Caco-2 (cell line): ENCODE data around the gene LONRF3. TPM values are rescaled to one million over a fixed set of nuclear protein-coding genes. Genes with fewer than 3 reads are reported as not detected.

Experiments
- BruUV-seq: library from RNA; stranded (reverse); fragments of 400-500 nt; replicated peaks from 2 replicates; lab custom pipeline; 2021; lab: Mats Ljungman, UMichigan
- CTCF ChIA-PET: fragments of 300-600 bp; sonication (Branson Sonifier 250); formaldehyde crosslinking; loops from one replicate; lab custom pipeline; 2022; ENCODE audit warnings: antibody characterized with exemption; lab: Charles Lee
- POLR2A ChIA-PET: fragments of 300-600 bp; sonication (Branson Sonifier 250); formaldehyde crosslinking; loops from one replicate; lab custom pipeline; 2022; ENCODE audit warnings: antibody characterized with exemption; lab: Charles Lee
- DNase-seq, 2 experiments: peaks; one replicate each; pipeline versions ENCODE4 v3.0.0 to v3.0.0-alpha.2; 2020 to 2022
- H3K27me3 ChIP-seq: replicated peaks from 2 replicates; pipeline ENCODE4 v1.6.0; 2011; ENCODE audit warnings: low read length; ENCODE audit not compliant: control insufficient read depth, insufficient read depth
- H3K36me3 ChIP-seq: 2 replicates; pipeline ENCODE4 v1.5.1; 2011; ENCODE audit warnings: low read length; ENCODE audit not compliant: control insufficient read depth, insufficient read depth
- H3K4me1 ChIP-seq: fragments of 250-450 bp; sonication (Bioruptor Pico); 2 replicates; pipeline ENCODE4 v1.5.1; 2020; ENCODE audit warnings: mild to moderate bottlenecking
- H3K4me3 ChIP-seq: 2 replicates; pipeline ENCODE4 v1.5.1; 2011; ENCODE audit warnings: low read depth, mild to moderate bottlenecking, control low read depth, low read length
- H3K9me3 ChIP-seq: fragments of 250-450 bp; sonication (Bioruptor Pico); 2 replicates; pipeline ENCODE4 v1.5.1; 2020; ENCODE audit warnings: mild to moderate bottlenecking, moderate library complexity
- H3K27ac Mint-ChIP-seq: one replicate; pipeline ENCODE4 v1.8.0; 2022; ENCODE audit warnings: mixed read lengths; ENCODE audit not compliant: unreplicated experiment
- H3K27me3 Mint-ChIP-seq: one replicate; pipeline ENCODE4 v1.8.0; 2022; ENCODE audit warnings: mixed read lengths; ENCODE audit not compliant: insufficient read depth, unreplicated experiment
- H3K36me3 Mint-ChIP-seq: one replicate; pipeline ENCODE4 v1.8.0; 2022; ENCODE audit warnings: mild to moderate bottlenecking, mixed read lengths; ENCODE audit not compliant: insufficient read depth, unreplicated experiment
- H3K4me1 Mint-ChIP-seq: one replicate; pipeline ENCODE4 v1.8.0; 2022; ENCODE audit warnings: low read depth, mixed read lengths; ENCODE audit not compliant: unreplicated experiment
- H3K4me3 Mint-ChIP-seq: one replicate; pipeline ENCODE4 v1.8.0; 2022; ENCODE audit warnings: mild to moderate bottlenecking, moderate library complexity, mixed read lengths; ENCODE audit not compliant: unreplicated experiment
- H3K9me3 Mint-ChIP-seq: one replicate; pipeline ENCODE4 v1.8.0; 2022; ENCODE audit warnings: mixed read lengths; ENCODE audit not compliant: unreplicated experiment
- CTCF ChIP-seq, 2 experiments: fragments of 200-600 bp in 1 of 2; IDR thresholded peaks; 1 replicate in 1 of 2; 2 replicates in 1 of 2; pipeline versions ENCODE4 v1.5.1 to v1.8.0; 2011 to 2022; ENCODE audit warnings: antibody characterized with exemption in 1 of 2, control low read depth in 1 of 2, inconsistent platforms in 1 of 2, low read depth in 1 of 2, low read length in 1 of 2, mild to moderate bottlenecking in 1 of 2, moderate library complexity in 1 of 2; ENCODE audit not compliant: insufficient read depth in 1 of 2, severe bottlenecking in 1 of 2, unreplicated experiment in 1 of 2
- intact Hi-C: fragments of 100-400 bp; cut with micrococcal nuclease; formaldehyde crosslinking; loops from one replicate; pipeline ENCODE4 v1.10.0; 2022; ENCODE audit not compliant: unreplicated experiment
- total RNA-seq: library from RNA; stranded (reverse); gene quantifications from 2 replicates; pipeline ENCODE4 v1.2.3, GENCODE V29; 2022

Gene LONRF3
- total RNA-seq, 1 experiment from 2014 or later, result 0.84 TPM

- POLR2A ChIA-PET, result no interaction called here
- H3K27me3 ChIP-seq, result no peaks in the 10 kb centered on the region
- H3K9me3 Mint-ChIP-seq, result no peaks in the 10 kb centered on the region
- H3K27me3 Mint-ChIP-seq, result peaks cover 9% of the 10 kb centered on the region
- no TSS peak for BruUV-seq
- no peaks in the 10 kb centered on the region for H3K36me3 Mint-ChIP-seq
- CTCF ChIA-PET, result no interaction called here
- no peaks in the 10 kb centered on the region for H3K4me1 ChIP-seq
- no peaks in the 10 kb centered on the region for H3K4me1 Mint-ChIP-seq
- H3K4me3 ChIP-seq, result no peak overlapping the region
- TF ChIP-seq CTCF (IDR thresholded peaks at IDR 0.05; ENCODE audit: insufficient read depth in 1 of 2, low read depth in 1 of 2, low read length in 1 of 2, severe bottlenecking in 1 of 2, unreplicated experiment in 1 of 2), result no peak
- no peaks in the 10 kb centered on the region for H3K36me3 ChIP-seq
- intact Hi-C loops, result no loop called here
- H3K4me3 Mint-ChIP-seq, result no peak overlapping the region
- no peaks in the 10 kb centered on the region for H3K9me3 ChIP-seq
- DNase-seq, result no peak
- H3K27ac Mint-ChIP-seq, result no peak overlapping the region
These were observed 71.5 kb downstream of the LONRF3 start for GRCh38 chrX:119045884-119046283.

GRCh38 chrX:119055687-119056086 lies 81.3 kb downstream of the LONRF3 start:
- Histone ChIP-seq H3K36me3 (no peaks in the 10 kb centered on the region), H3K27me3 (no peaks in the 10 kb centered on the region), H3K4me1 (no peaks in the 10 kb centered on the region), H3K4me3 (no peak overlapping the region), H3K9me3 (no peaks in the 10 kb centered on the region)
- Mint-ChIP-seq H3K27me3 (no peaks in the 10 kb centered on the region), H3K4me3 (no peak overlapping the region), H3K27ac (no peak overlapping the region), H3K9me3 (no peaks in the 10 kb centered on the region), H3K4me1 (no peaks in the 10 kb centered on the region), H3K36me3 (no peaks in the 10 kb centered on the region)
- POLR2A ChIA-PET, result no interaction called here
- no TSS peak for BruUV-seq
- TF ChIP-seq CTCF (IDR thresholded peaks at IDR 0.05; ENCODE audit: insufficient read depth in 1 of 2, low read depth in 1 of 2, low read length in 1 of 2, severe bottlenecking in 1 of 2, unreplicated experiment in 1 of 2), result no peak
- DNase-seq, result no peak
- CTCF ChIA-PET, result no interaction called here
- intact Hi-C loops, result no loop called here

DNA sequence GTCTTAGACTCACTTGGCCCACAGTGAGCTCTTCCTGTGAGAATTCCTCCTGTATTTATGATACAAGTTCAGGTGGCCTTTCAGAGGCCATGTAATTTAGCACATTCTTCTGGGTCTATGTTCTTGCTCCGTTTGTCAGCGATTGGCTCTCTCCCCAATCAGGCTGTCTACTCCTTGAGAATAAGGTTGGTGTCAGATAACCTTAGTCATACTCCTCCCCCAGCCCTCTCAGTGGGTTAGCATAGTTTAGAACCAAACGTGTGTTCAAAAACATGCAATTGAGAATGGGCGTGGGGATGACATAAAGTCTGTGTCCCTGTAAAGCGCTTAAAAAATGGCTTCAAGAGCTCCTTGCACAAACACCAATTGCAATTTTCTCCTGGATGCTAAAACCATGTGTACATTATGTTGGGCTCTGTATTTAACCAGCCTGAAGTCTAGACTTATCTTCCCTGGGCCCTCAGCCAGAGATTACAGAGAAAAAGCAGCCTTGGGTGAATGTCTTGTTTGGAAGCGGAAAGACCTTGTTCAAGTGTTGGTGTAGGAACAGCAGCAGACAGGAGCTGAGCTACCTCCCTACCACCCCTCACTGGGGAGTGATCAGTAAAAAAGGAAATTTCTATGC lies 88.4 kb downstream of the LONRF3 start:
- CTCF ChIA-PET, result no interaction called here

More for the DNA sequence above, 88.4 kb downstream of the LONRF3 start:
- Mint-ChIP-seq H3K36me3 (no peaks in the 10 kb centered on the region), H3K4me1 (no peaks in the 10 kb centered on the region), H3K27me3 (peaks cover 2% of the 10 kb centered on the region), H3K27ac (no peak overlapping the region), H3K4me3 (no peak overlapping the region), H3K9me3 (no peaks in the 10 kb centered on the region)
- H3K27me3 ChIP-seq, result no peaks in the 10 kb centered on the region
- intact Hi-C loops, result no loop called here
- no peak for DNase-seq
- no peak overlapping the region for H3K4me3 ChIP-seq
- no peaks in the 10 kb centered on the region for H3K9me3 ChIP-seq
- no TSS peak for BruUV-seq
- TF ChIP-seq CTCF (IDR thresholded peaks at IDR 0.05; ENCODE audit: insufficient read depth in 1 of 2, low read depth in 1 of 2, low read length in 1 of 2, severe bottlenecking in 1 of 2, unreplicated experiment in 1 of 2), result no peak
- POLR2A ChIA-PET, result interaction anchor here (0.6 kb wide), 1 partner anchor 88 kb away, joined by 3 read pairs; no protein-coding TSS in a partner anchor
- no peaks in the 10 kb centered on the region for H3K4me1 ChIP-seq
- no peaks in the 10 kb centered on the region for H3K36me3 ChIP-seq
